Upper lobe of left lung (tissue), 6 donors: Measurements from ENCODE around the gene ATOSA. TPM values are rescaled to one million over a fixed set of nuclear protein-coding genes. Genes with fewer than 3 reads are reported as not detected.

Experiments used
- ATAC-seq, 2 donors: fragments of 200-7000 bp; cut with Tn5 transposase; one replicate each; pipeline ENCODE4 v1.9.1; 2022; ENCODE audit warnings: mild to moderate bottlenecking in 2 of 2, moderate library complexity in 2 of 2; ENCODE audit not compliant: low FRiP score in 2 of 2
- DNase-seq, 2 donors: peaks; one replicate each; pipeline ENCODE4 v3.0.0-alpha.2; 2019 to 2020
- H3K27ac ChIP-seq, 4 donors: fragments of 200-600 bp; sonication (generic); one replicate each; pipeline ENCODE4 v1.5.1; 2016 to 2019
- H3K27me3 ChIP-seq, 4 donors: fragments of 200-600 bp; sonication (generic); one replicate each; pipeline ENCODE4 v1.5.1; 2017 to 2019
- H3K36me3 ChIP-seq, 4 donors: fragments of 200-600 bp; sonication (generic); one replicate each; pipeline ENCODE4 v1.5.1; 2016 to 2019
- H3K4me1 ChIP-seq, 4 donors: fragments of 200-600 bp; sonication (generic); one replicate each; pipeline ENCODE4 v1.5.1; 2018 to 2019
- H3K4me3 ChIP-seq, 4 donors: fragments of 200-600 bp; sonication (generic); one replicate each; pipeline ENCODE4 v1.5.1; 2017 to 2019; ENCODE audit warnings: mild to moderate bottlenecking in 2 of 4, moderate library complexity in 1 of 4
- H3K9me3 ChIP-seq, 4 donors: fragments of 200-600 bp; sonication (generic); one replicate each; pipeline ENCODE4 v1.5.1; 2018 to 2019
- CTCF ChIP-seq, 6 experiments: fragments of 450-650 bp in 4 of 6; fragments of 200-600 bp in 2 of 6; sonication (generic) in 2 of 6; IDR thresholded peaks; one replicate each; pipeline ENCODE4 v1.5.1; 2016 to 2019; ENCODE audit warnings: antibody characterized with exemption in 6 of 6
- EP300 ChIP-seq, 4 donors: sonication (generic); formaldehyde crosslinking; IDR thresholded peaks; one replicate each; pipeline ENCODE4 v1.5.1; 2017; ENCODE audit warnings: antibody characterized with exemption in 4 of 4, control low read depth in 2 of 4
- POLR2A ChIP-seq, 4 donors: fragments of 450-650 bp; IDR thresholded peaks; one replicate each; pipeline ENCODE4 v1.5.1; 2016 to 2017; ENCODE audit warnings: antibody characterized with exemption in 4 of 4, mild to moderate bottlenecking in 2 of 4
- POLR2AphosphoS5 ChIP-seq, 2 donors: sonication (generic); formaldehyde crosslinking; IDR thresholded peaks; one replicate each; pipeline ENCODE4 v1.5.1; 2017; ENCODE audit warnings: antibody characterized with exemption in 2 of 2
- WGBS, 2 donors: methylation state at CpG; one replicate each; pipeline ENCODE4 v1.1.5; 2017 to 2018; 5-methylcytosine and 5-hydroxymethylcytosine counted together
- total RNA-seq, 6 donors: library from RNA; depleted of rRNA in 4 of 6; stranded (reverse); fragments of >200 nt in 4 of 6; gene quantifications; one replicate each; pipeline versions ENCODE4 v1.1.0 to v1.2.1, GENCODE V29; 2016 to 2021
- donor health status: DM: no; HTN: no; CAD: no; lungs with moderate emphysema.
- donor health status: DM: no; HTN: yes; CAD: no; lungs with severe emphysema.

Gene ATOSA
- total RNA-seq, 6 donors from 2014 or later: 30.8 to 115 (median 45.4) TPM

GRCh38 chr15:52709187-52709981 is 30.2 kb upstream of the ATOSA start:
- no peak overlapping the region for H3K27ac ChIP-seq
- H3K36me3 ChIP-seq: no peaks in the 10 kb centered on the region
- ATAC-seq (peak in 1 of 2 donors; percentile 34), DNase-seq (peak in 1 of 2 donors; percentile 39)
- H3K9me3 ChIP-seq: no peaks in the 10 kb centered on the region
- H3K4me3 ChIP-seq: no peak overlapping the region
- no peaks in the 10 kb centered on the region for H3K27me3 ChIP-seq
- 60 to 67% methylated on average over 10 of the region's 10 CpGs for WGBS, 2 donors
- no peaks in the 10 kb centered on the region for H3K4me1 ChIP-seq
- TF ChIP-seq EP300 (IDR thresholded peaks at IDR 0.05): no peak
- no peak for TF ChIP-seq POLR2A (IDR thresholded peaks at IDR 0.05)
- no peak for TF ChIP-seq CTCF (IDR thresholded peaks at IDR 0.05)
- TF ChIP-seq POLR2AphosphoS5 (IDR thresholded peaks at IDR 0.05): no peak

GRCh38 chr15:52706091-52706490 is 26.9 kb upstream of the ATOSA start:
- 78 to 91% methylated on average over 1 of the region's 1 CpG for WGBS, 2 donors
- H3K27me3 ChIP-seq: no peaks in the 10 kb centered on the region
- no peak overlapping the region for H3K4me3 ChIP-seq
- DNase-seq: no peak
- H3K9me3 ChIP-seq: no peaks in the 10 kb centered on the region
- ATAC-seq: no peak
- no peak overlapping the region for H3K27ac ChIP-seq
- no peaks in the 10 kb centered on the region for H3K36me3 ChIP-seq
- no peaks in the 10 kb centered on the region for H3K4me1 ChIP-seq
- TF ChIP-seq POLR2AphosphoS5 (IDR thresholded peaks at IDR 0.05) (no peak), POLR2A (IDR thresholded peaks at IDR 0.05) (no peak), CTCF (IDR thresholded peaks at IDR 0.05) (no peak), EP300 (IDR thresholded peaks at IDR 0.05) (no peak)

GRCh38 chr15:52702390-52702789 is 23.2 kb upstream of the ATOSA start:
- no peaks in the 10 kb centered on the region for H3K4me1 ChIP-seq
- 78 to 83% methylated on average over 1 of the region's 1 CpG for WGBS, 2 donors
- no peak overlapping the region for H3K4me3 ChIP-seq
- DNase-seq: no peak
- no peak overlapping the region for H3K27ac ChIP-seq
- no peaks in the 10 kb centered on the region for H3K36me3 ChIP-seq
- no peaks in the 10 kb centered on the region for H3K9me3 ChIP-seq
- no peak for ATAC-seq
- H3K27me3 ChIP-seq: no peaks in the 10 kb centered on the region
- TF ChIP-seq EP300 (IDR thresholded peaks at IDR 0.05) (no peak), POLR2A (IDR thresholded peaks at IDR 0.05) (no peak)

- TF ChIP-seq POLR2A (IDR thresholded peaks at IDR 0.05) (no peak), EP300 (IDR thresholded peaks at IDR 0.05) (no peak), POLR2AphosphoS5 (IDR thresholded peaks at IDR 0.05) (no peak), CTCF (IDR thresholded peaks at IDR 0.05) (no peak)
- H3K36me3 ChIP-seq: no peaks in the 10 kb centered on the region
- H3K4me1 ChIP-seq: no peaks in the 10 kb centered on the region
- H3K27ac ChIP-seq: no peak overlapping the region
- DNase-seq (no peak), ATAC-seq (no peak)
- no peak overlapping the region for H3K4me3 ChIP-seq
- 56 to 57% methylated on average over 3 of the region's 3 CpGs for WGBS, 2 donors
- no peaks in the 10 kb centered on the region for H3K9me3 ChIP-seq
- no peaks in the 10 kb centered on the region for H3K27me3 ChIP-seq
Measured at GRCh38 chr15:52699457-52699856, 20.3 kb upstream of the ATOSA start.

GRCh38 chr15:52698514-52698913 is 19.3 kb upstream of the ATOSA start:
- ATAC-seq (no peak), DNase-seq (no peak)
- WGBS, 2 donors: 0% methylated on average over 1 of the region's 1 CpG
- Histone ChIP-seq H3K27ac (no peak overlapping the region), H3K9me3 (no peaks in the 10 kb centered on the region), H3K36me3 (no peaks in the 10 kb centered on the region), H3K27me3 (no peaks in the 10 kb centered on the region), H3K4me1 (no peaks in the 10 kb centered on the region), H3K4me3 (no peak overlapping the region)
- TF ChIP-seq POLR2A (IDR thresholded peaks at IDR 0.05): no peak
- no peak for TF ChIP-seq POLR2AphosphoS5 (IDR thresholded peaks at IDR 0.05)
- TF ChIP-seq CTCF (IDR thresholded peaks at IDR 0.05): no peak
- TF ChIP-seq EP300 (IDR thresholded peaks at IDR 0.05): no peak
